HepG2 (cell line): ENCODE measurements around the gene UBE2O. TPM values are rescaled to one million over a fixed set of nuclear protein-coding genes. Genes with fewer than 3 reads are reported as not detected.

Experiments used
- ATAC-seq: fragments of 200-7000 bp; cut with Tn5 transposase; 3 replicates; pipeline ENCODE4 v1.9.1; 2020; ENCODE audit warnings: mild to moderate bottlenecking, moderate library complexity
- BruUV-seq: library from RNA; stranded (reverse); fragments of 400-500 nt; replicated peaks from 2 replicates; lab custom pipeline; 2021; lab: Mats Ljungman, UMichigan
- CTCF ChIA-PET: fragments of 300-600 bp; formaldehyde crosslinking; extraction: SDS; loops from one replicate; lab custom pipeline; 2021; ENCODE audit warnings: low total read pairs, inconsistent platforms, low intra/inter-chr PET ratio; lab: Yijun Ruan, JAX
- POLR2A ChIA-PET: fragments of 350-600 bp; sonication (Branson Sonifier 250); formaldehyde crosslinking; loops from one replicate; lab custom pipeline; 2020; ENCODE audit warnings: antibody characterized with exemption, inconsistent platforms; lab: Yijun Ruan, JAX
- DNase-seq: peaks from one replicate; pipeline ENCODE4 v3.0.0-alpha.2; 2015; ENCODE audit warnings: low spot score
- FAIRE-seq: peaks from 3 replicates; lab custom pipeline; 2011; peaks lifted over from hg19 to GRCh38; lab: Jason Lieb, UNC
- H2AFZ ChIP-seq: one replicate; pipeline ENCODE4 v1.6.1; 2011; ENCODE audit warnings: low read length, inconsistent platforms
- H3K27ac ChIP-seq: fragments of 300-600 bp; 3 replicates; pipeline ENCODE4 v1.8.0; 2011; ENCODE audit warnings: mixed run types, mild to moderate bottlenecking, mixed read lengths, low read length, inconsistent platforms; ENCODE audit not compliant: insufficient read depth; ENCODE audit errors: extremely low read length
- H3K27me3 ChIP-seq, 2 experiments: fragments of 200-600 bp in 1 of 2; 2 replicates in 1 of 2; 3 replicates in 1 of 2; pipeline versions ENCODE4 v1.6.0 to v1.8.0; 2011; ENCODE audit warnings: low read length in 2 of 2, mild to moderate bottlenecking in 2 of 2, moderate library complexity in 2 of 2, inconsistent platforms in 1 of 2; ENCODE audit not compliant: insufficient read depth in 2 of 2, control insufficient read depth in 1 of 2
- H3K36me3 ChIP-seq, 2 experiments: fragments of 200-600 bp in 1 of 2; replicated peaks in 1 of 2; 2 replicates in 1 of 2; 3 replicates in 1 of 2; pipeline versions ENCODE4 v1.5.1 to v1.8.0; 2011; ENCODE audit warnings: low read length in 2 of 2, inconsistent platforms in 1 of 2; ENCODE audit not compliant: insufficient read depth in 2 of 2, control insufficient read depth in 1 of 2
- H3K4me1 ChIP-seq: 2 replicates; pipeline ENCODE4 v1.5.1; 2012; ENCODE audit warnings: low read length, inconsistent platforms; ENCODE audit not compliant: insufficient read depth
- H3K4me2 ChIP-seq: 2 replicates; pipeline ENCODE4 v1.6.0; 2011; ENCODE audit warnings: low read depth, low read length, inconsistent platforms
- H3K4me3 ChIP-seq, 3 experiments: fragments of 200-600 bp in 1 of 3; sonication (generic), shearing (Covaris generic) in 1 of 3; replicated peaks in 1 of 3; 2 replicates each; pipeline ENCODE4 v1.5.1; 2011 to 2016; ENCODE audit warnings: low read length in 3 of 3, inconsistent platforms in 2 of 3, low read depth in 2 of 3, mild to moderate bottlenecking in 2 of 3, control low read depth in 1 of 3, mixed read lengths in 1 of 3; ENCODE audit not compliant: insufficient read depth in 1 of 3
- H3K79me2 ChIP-seq: one replicate; pipeline ENCODE4 v1.6.1; 2011; ENCODE audit warnings: low read length, inconsistent platforms; ENCODE audit not compliant: insufficient read depth
- H3K9ac ChIP-seq: 2 replicates; pipeline ENCODE4 v1.6.0; 2011; ENCODE audit warnings: mild to moderate bottlenecking, low read depth, low read length, inconsistent platforms; ENCODE audit not compliant: insufficient read depth
- H3K9me3 ChIP-seq: 2 replicates; pipeline ENCODE4 v1.5.1; 2012; ENCODE audit warnings: mild to moderate bottlenecking, low read length
- H4K20me1 ChIP-seq: 2 replicates; pipeline ENCODE4 v1.6.0; 2011; ENCODE audit warnings: inconsistent platforms, mild to moderate bottlenecking, low read length, moderate library complexity; ENCODE audit not compliant: insufficient read depth
- ARID2 ChIP-seq: sonication (generic); formaldehyde crosslinking; IDR thresholded peaks from 2 replicates; pipeline ENCODE4 v1.8.1; 2022; ENCODE audit warnings: mild to moderate bottlenecking, missing genetic modification reagents, borderline replicate concordance
- ARNT2 ChIP-seq: sonication (generic); formaldehyde crosslinking; IDR thresholded peaks from 2 replicates; pipeline ENCODE4 v1.8.0; 2022; ENCODE audit warnings: mild to moderate bottlenecking, low read depth, missing genetic modification reagents, moderate library complexity
- POLR2G ChIP-seq: fragments of 200-400 bp; formaldehyde crosslinking; IDR thresholded peaks from 2 replicates; pipeline ENCODE4 v1.6.1; 2018; ENCODE audit warnings: mild to moderate bottlenecking, low read depth, low read length, moderate library complexity
- SPEN ChIP-seq: sonication (generic); formaldehyde crosslinking; IDR thresholded peaks from 2 replicates; pipeline ENCODE4 v1.5.1; 2020; ENCODE audit warnings: low read depth, mild to moderate bottlenecking, missing genetic modification reagents
- ZNF138 ChIP-seq: sonication (generic); formaldehyde crosslinking; IDR thresholded peaks from 2 replicates; pipeline ENCODE4 v1.5.0; 2020; ENCODE audit warnings: mild to moderate bottlenecking, low read depth, missing genetic modification reagents
- ZNF282 ChIP-seq: fragments of 450-650 bp; IDR thresholded peaks from 2 replicates; pipeline ENCODE4 v1.6.1; 2018; ENCODE audit not compliant: partially characterized antibody
- ZNF350 ChIP-seq: sonication (generic); formaldehyde crosslinking; IDR thresholded peaks from 2 replicates; pipeline ENCODE4 v1.4.0; 2020; ENCODE audit warnings: mild to moderate bottlenecking, low read depth, missing genetic modification reagents, borderline replicate concordance
- WGBS: methylation state at CpG from one replicate; pipeline ENCODE4 v1.1.6; 2017; ENCODE audit warnings: low lambda C conversion rate; 5-methylcytosine and 5-hydroxymethylcytosine counted together
- in situ Hi-C: cut with HindIII; loops from 2 replicates; pipeline ENCODE4 v1.10.0; 2017; ENCODE audit warnings: low pct_unique_long_range_greater_than_20kb; ENCODE audit not compliant: extremely low pct_ligation_motif_present
- intact Hi-C: fragments of 100-400 bp; cut with micrococcal nuclease; formaldehyde crosslinking; loops from one replicate; pipeline ENCODE4 v1.10.0; 2022; ENCODE audit not compliant: unreplicated experiment
- polyA plus RNA-seq, 8 experiments: library from polyadenylated mRNA; depleted of rRNA in 3 of 8; stranded (reverse) in 7 of 8; unstranded in 1 of 8; fragments of >200 nt; fragmentation: Illumina TruSeq in 4 of 8; extraction: Trizol in 4 of 8; gene quantifications; 2 replicates each; pipeline versions ENCODE4 v1.2.1 to v1.2.3, GENCODE V29; 2011 to 2016; ENCODE audit warnings: low read depth in 4 of 8, missing spikeins in 1 of 8, mixed read lengths in 1 of 8; ENCODE audit not compliant: insufficient read depth in 1 of 8
- total RNA-seq, 5 experiments: library from RNA; depleted of rRNA; stranded (reverse); fragments of >200 nt; fragmentation: Illumina TruSeq; extraction: Trizol; gene quantifications; 2 replicates each; pipeline ENCODE4 v1.2.3, GENCODE V29; 2016; ENCODE audit warnings: low read depth in 1 of 5
- TF ChIP-seq, protein P1 (sequence below): sonication (generic); formaldehyde crosslinking; IDR thresholded peaks from 2 replicates; pipeline ENCODE4 v1.4.0; 2020; ENCODE audit warnings: mild to moderate bottlenecking, missing genetic modification reagents
- TF ChIP-seq, protein P2 (sequence below), 2 experiments: sonication (generic) in 1 of 2; formaldehyde crosslinking in 1 of 2; IDR thresholded peaks; 2 replicates each; pipeline versions ENCODE4 v1.4.0 to v1.6.1; 2018 to 2020; ENCODE audit warnings: missing genetic modification reagents in 2 of 2, borderline replicate concordance in 1 of 2, low read depth in 1 of 2, mild to moderate bottlenecking in 1 of 2, missing biosample characterization in 1 of 2
- TF ChIP-seq, protein P3 (sequence below): IDR thresholded peaks from 2 replicates; pipeline ENCODE4 v1.6.1; 2016; ENCODE audit warnings: low read depth
- TF ChIP-seq, protein P4 (sequence below): IDR thresholded peaks from 2 replicates; pipeline ENCODE4 v1.6.1; 2016
- TF ChIP-seq, protein P5 (sequence below): IDR thresholded peaks from 2 replicates; pipeline ENCODE4 v1.6.1; 2018; ENCODE audit warnings: missing genetic modification reagents
- TF ChIP-seq, protein P6 (sequence below): sonication (generic); formaldehyde crosslinking; IDR thresholded peaks from 2 replicates; pipeline ENCODE4 v1.5.0; 2020; ENCODE audit warnings: missing genetic modification reagents

Gene UBE2O
- total and polyA plus RNA-seq, 2 of the 13 experiments (the other 11 are each of a cell fraction or from before 2014, with no cell fraction given), result 21.5 to 23.5 TPM

DNA sequence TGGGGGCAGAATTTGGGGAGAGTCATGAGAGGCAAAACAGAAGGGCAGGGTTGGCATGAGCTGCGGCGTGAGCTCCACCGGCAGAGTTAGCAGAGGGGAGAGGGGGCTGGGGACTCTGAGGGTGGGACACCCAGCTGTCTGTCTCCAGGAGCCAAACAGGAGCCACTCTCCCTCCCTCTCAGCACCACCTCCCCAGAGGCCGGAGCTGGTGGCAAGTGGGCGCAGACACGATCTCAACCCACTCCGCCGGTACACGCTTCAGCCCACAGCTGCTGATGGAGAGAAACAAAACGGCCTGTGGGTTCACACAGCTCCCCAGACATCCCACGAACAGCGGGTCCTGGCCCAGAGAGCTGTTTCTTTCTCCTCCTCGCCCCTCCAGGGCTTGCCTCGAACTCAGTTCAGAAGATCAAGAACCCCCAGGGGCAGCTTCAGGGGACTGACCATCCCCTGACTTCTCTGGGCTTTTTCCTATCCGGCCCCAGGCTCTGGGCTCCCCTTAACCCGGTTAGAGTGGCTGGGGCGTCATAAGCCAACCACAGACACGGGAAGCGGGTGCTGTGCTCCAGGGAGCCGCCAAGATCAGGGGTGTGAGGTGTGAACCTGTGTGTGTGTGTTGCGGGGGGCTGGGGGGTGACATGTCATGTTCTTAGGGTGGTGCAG, 40.7 kb upstream of the UBE2O start:
- H2AFZ ChIP-seq, result no peak overlapping the region
- no peak overlapping the region for H3K9ac ChIP-seq
- ATAC-seq (no peak), DNase-seq (no peak), FAIRE-seq (no peak)
- H3K4me1 ChIP-seq, result peaks cover 78% of the 10 kb centered on the region
- H3K4me3 ChIP-seq, result peak overlapping the region in 1 of 3 experiments; percentile 47; a peak in 1 of 6 replicates
- H4K20me1 ChIP-seq, result peaks cover 38% of the 10 kb centered on the region; the same call in 1 of the 2 replicates
- no TSS peak for BruUV-seq
- H3K79me2 ChIP-seq, result peaks cover 10% of the 10 kb centered on the region
- H3K27ac ChIP-seq, result no peak overlapping the region
- POLR2A ChIA-PET, result interaction anchor here (0.9 to 12.2 kb wide), 9 partner anchors 7 to 177 kb away, joined by 3 to 252 read pairs (median 3); partner anchors contain the start of genes PRPSAP1 and RHBDF2
- in situ Hi-C loops, result no loop called here
- intact Hi-C loops, result no loop called here
- H3K4me2 ChIP-seq, result peak overlapping the region; percentile 72
- H3K36me3 ChIP-seq, result 0 out of 5 replicates have a peak, but pooled peaks cover 0 to 1% of the 10 kb centered on the region in 2 experiments
- CTCF ChIA-PET, result no interaction called here
- 83% methylated on average over 20 of the region's 21 CpGs for WGBS
- H3K9me3 ChIP-seq, result no peaks in the 10 kb centered on the region
- H3K27me3 ChIP-seq, result no peaks in the 10 kb centered on the region
- no peak for TF ChIP-seq ARNT2
- TF ChIP-seq, protein P1, sequence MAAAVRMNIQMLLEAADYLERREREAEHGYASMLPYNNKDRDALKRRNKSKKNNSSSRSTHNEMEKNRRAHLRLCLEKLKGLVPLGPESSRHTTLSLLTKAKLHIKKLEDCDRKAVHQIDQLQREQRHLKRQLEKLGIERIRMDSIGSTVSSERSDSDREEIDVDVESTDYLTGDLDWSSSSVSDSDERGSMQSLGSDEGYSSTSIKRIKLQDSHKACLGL (CRISPR knock-in tag), result no peak
- no peak for TF ChIP-seq ZNF138
- TF ChIP-seq SPEN (CRISPR knock-in tag), result no peak
- TF ChIP-seq ZNF350 (CRISPR knock-in tag), result 0 out of 2 replicates have a peak, but pooled peaks have one; percentile 18
- TF ChIP-seq, protein P2, sequence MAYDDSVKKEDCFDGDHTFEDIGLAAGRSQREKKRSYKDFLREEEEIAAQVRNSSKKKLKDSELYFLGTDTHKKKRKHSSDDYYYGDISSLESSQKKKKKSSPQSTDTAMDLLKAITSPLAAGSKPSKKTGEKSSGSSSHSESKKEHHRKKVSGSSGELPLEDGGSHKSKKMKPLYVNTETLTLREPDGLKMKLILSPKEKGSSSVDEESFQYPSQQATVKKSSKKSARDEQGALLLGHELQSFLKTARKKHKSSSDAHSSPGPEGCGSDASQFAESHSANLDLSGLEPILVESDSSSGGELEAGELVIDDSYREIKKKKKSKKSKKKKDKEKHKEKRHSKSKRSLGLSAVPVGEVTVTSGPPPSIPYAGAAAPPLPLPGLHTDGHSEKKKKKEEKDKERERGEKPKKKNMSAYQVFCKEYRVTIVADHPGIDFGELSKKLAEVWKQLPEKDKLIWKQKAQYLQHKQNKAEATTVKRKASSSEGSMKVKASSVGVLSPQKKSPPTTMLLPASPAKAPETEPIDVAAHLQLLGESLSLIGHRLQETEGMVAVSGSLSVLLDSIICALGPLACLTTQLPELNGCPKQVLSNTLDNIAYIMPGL (CRISPR knock-in tag; IDR thresholded peaks at IDR 0.05; ENCODE audit: borderline replicate concordance in 1 of 2, low read depth in 1 of 2), result no peak
- no peak for TF ChIP-seq ARID2 (CRISPR knock-in tag)
- TF ChIP-seq ZNF282, result no peak
- 0 out of 2 replicates have a peak, but pooled peaks have one; percentile 1 for TF ChIP-seq POLR2G
- TF ChIP-seq, protein P3, sequence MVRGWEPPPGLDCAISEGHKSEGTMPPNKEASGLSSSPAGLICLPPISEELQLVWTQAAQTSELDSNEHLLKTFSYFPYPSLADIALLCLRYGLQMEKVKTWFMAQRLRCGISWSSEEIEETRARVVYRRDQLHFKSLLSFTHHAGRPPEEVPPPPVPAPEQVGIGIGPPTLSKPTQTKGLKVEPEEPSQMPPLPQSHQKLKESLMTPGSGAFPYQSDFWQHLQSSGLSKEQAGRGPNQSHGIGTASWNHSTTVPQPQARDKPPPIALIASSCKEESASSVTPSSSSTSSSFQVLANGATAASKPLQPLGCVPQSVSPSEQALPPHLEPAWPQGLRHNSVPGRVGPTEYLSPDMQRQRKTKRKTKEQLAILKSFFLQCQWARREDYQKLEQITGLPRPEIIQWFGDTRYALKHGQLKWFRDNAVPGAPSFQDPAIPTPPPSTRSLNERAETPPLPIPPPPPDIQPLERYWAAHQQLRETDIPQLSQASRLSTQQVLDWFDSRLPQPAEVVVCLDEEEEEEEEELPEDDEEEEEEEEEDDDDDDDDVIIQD (CRISPR knock-in tag), result no peak
- TF ChIP-seq, protein P4, sequence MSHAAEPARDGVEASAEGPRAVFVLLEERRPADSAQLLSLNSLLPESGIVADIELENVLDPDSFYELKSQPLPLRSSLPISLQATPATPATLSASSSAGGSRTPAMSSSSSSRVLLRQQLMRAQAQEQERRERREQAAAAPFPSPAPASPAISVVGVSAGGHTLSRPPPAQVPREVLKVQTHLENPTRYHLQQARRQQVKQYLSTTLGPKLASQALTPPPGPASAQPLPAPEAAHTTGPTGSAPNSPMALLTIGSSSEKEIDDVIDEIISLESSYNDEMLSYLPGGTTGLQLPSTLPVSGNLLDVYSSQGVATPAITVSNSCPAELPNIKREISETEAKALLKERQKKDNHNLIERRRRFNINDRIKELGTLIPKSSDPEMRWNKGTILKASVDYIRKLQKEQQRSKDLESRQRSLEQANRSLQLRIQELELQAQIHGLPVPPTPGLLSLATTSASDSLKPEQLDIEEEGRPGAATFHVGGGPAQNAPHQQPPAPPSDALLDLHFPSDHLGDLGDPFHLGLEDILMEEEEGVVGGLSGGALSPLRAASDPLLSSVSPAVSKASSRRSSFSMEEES (CRISPR knock-in tag), result no peak
- TF ChIP-seq, protein P5, sequence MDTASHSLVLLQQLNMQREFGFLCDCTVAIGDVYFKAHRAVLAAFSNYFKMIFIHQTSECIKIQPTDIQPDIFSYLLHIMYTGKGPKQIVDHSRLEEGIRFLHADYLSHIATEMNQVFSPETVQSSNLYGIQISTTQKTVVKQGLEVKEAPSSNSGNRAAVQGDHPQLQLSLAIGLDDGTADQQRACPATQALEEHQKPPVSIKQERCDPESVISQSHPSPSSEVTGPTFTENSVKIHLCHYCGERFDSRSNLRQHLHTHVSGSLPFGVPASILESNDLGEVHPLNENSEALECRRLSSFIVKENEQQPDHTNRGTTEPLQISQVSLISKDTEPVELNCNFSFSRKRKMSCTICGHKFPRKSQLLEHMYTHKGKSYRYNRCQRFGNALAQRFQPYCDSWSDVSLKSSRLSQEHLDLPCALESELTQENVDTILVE, result no peak
- TF ChIP-seq, protein P6, sequence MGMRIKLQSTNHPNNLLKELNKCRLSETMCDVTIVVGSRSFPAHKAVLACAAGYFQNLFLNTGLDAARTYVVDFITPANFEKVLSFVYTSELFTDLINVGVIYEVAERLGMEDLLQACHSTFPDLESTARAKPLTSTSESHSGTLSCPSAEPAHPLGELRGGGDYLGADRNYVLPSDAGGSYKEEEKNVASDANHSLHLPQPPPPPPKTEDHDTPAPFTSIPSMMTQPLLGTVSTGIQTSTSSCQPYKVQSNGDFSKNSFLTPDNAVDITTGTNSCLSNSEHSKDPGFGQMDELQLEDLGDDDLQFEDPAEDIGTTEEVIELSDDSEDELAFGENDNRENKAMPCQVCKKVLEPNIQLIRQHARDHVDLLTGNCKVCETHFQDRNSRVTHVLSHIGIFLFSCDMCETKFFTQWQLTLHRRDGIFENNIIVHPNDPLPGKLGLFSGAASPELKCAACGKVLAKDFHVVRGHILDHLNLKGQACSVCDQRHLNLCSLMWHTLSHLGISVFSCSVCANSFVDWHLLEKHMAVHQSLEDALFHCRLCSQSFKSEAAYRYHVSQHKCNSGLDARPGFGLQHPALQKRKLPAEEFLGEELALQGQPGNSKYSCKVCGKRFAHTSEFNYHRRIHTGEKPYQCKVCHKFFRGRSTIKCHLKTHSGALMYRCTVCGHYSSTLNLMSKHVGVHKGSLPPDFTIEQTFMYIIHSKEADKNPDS (CRISPR knock-in tag), result 0 out of 2 replicates have a peak, but pooled peaks have one; percentile 48
